SIG-M5 treated with dmso at 0.1 percent for 504 hours (cell line): ENCODE results near the gene DLG4.

ENCODE experiments used
- DNase-seq: peaks from one replicate; lab custom pipeline; 2025; ENCODE audit not compliant: unreplicated experiment; lab: John Stamatoyannopoulos, UW

Gene DLG4

GRCh38 chr17:7215652-7216180 lies 3.9 kb downstream of the DLG4 start:
- DNase-seq: no peak

- no peak for DNase-seq
Measured at GRCh38 chr17:7215136-7215638, 4.4 kb downstream of the DLG4 start.

GRCh38 chr17:7214300-7215135 lies 5.1 kb downstream of the DLG4 start:
- DNase-seq: peak; percentile 95

- peak; percentile 82 for DNase-seq
Measured at GRCh38 chr17:7213895-7214299, 5.7 kb downstream of the DLG4 start.

- DNase-seq: no peak
Measured at GRCh38 chr17:7211491-7212273, 8.0 kb downstream of the DLG4 start.

- DNase-seq: no peak
Measured at GRCh38 chr17:7208754-7209460, 10.7 kb downstream of the DLG4 start.

GRCh38 chr17:7208027-7208571 lies 11.5 kb downstream of the DLG4 start:
- DNase-seq: no peak

GRCh38 chr17:7207120-7208001 lies 12.3 kb downstream of the DLG4 start:
- no peak for DNase-seq

GRCh38 chr17:7205561-7205960 lies 14.1 kb downstream of the DLG4 start:
- DNase-seq: no peak

GRCh38 chr17:7204828-7205461 lies 14.7 kb downstream of the DLG4 start:
- peak; percentile 63 for DNase-seq

- no peak for DNase-seq
Measured at GRCh38 chr17:7204336-7204735, 15.3 kb downstream of the DLG4 start.

- DNase-seq: no peak
Measured at GRCh38 chr17:7203391-7203790, 16.2 kb downstream of the DLG4 start.

- DNase-seq: no peak
Measured at GRCh38 chr17:7196651-7197401, 22.8 kb downstream of the DLG4 start.

- no peak for DNase-seq
Measured at GRCh38 chr17:7195971-7196370, 23.7 kb downstream of the DLG4 start.

GRCh38 chr17:7192271-7192937 lies 27.2 kb downstream of the DLG4 start:
- no peak for DNase-seq

GRCh38 chr17:7191571-7192270 lies 27.9 kb downstream of the DLG4 start:
- DNase-seq: no peak

GRCh38 chr17:7191069-7191468 lies 28.6 kb downstream of the DLG4 start:
- no peak for DNase-seq
